ENCODE results near the gene ADGRV1.
A peak's percentile ranks its signal among the peaks of the same experiment; 100 is the strongest.

The ADGRV1 gene

GRCh38 chr5:91168859-91169258 lies 610.3 kb downstream of the ADGRV1 start:
- H3K36me3 ChIP-seq (ENCODE audit: control insufficient read depth in 1 of 2, insufficient read depth in 2 of 2, low read length in 2 of 2): no peaks in the 10 kb centered on the region
- H3K4me3 ChIP-seq (ENCODE audit: low read depth in 1 of 2, low read length in 2 of 2): no peak overlapping the region

DNA sequence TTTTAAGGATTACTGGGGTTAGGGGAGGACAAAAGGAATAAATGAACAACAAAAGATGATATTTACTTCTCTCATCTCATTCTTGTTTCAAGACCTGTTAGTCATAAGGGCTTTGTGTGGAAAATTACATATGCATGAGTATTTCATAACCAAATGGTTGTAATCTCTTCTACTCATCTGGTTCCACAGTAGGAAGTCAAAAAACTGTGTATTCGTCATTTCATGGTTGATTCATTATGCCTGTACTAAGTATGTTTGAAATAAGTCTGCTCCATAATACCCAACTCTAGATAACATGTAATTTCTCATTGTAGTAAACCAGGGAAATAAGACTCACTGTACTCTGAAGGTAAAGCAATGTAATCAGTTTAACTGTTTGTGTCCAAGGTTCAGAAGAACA lies 611.7 kb downstream of the ADGRV1 start:
- Histone ChIP-seq H3K27me3 (ENCODE audit: low read depth, low read length) (no peaks in the 10 kb centered on the region), H3K4me1 (ENCODE audit: control insufficient read depth in 1 of 2, insufficient read depth in 2 of 2, low read length in 2 of 2) (peaks cover 0 to 12% of the 10 kb centered on the region in 2 donors), H3K4me3 (ENCODE audit: low read depth in 1 of 2, low read length in 2 of 2) (no peak overlapping the region), H3K9me3 (ENCODE audit: control insufficient read depth in 1 of 2, low read length in 2 of 2) (no peaks in the 10 kb centered on the region), H3K36me3 (ENCODE audit: control insufficient read depth in 1 of 2, insufficient read depth in 2 of 2, low read length in 2 of 2) (no peaks in the 10 kb centered on the region), H3K27ac (ENCODE audit: low read length) (no peak overlapping the region)

More at GRCh38 chr5:91168859-91169258, 610.3 kb downstream of the ADGRV1 start:
- Histone ChIP-seq H3K27ac (ENCODE audit: low read length) (no peak overlapping the region), H3K9me3 (ENCODE audit: control insufficient read depth in 1 of 2, low read length in 2 of 2) (no peaks in the 10 kb centered on the region), H3K4me1 (ENCODE audit: control insufficient read depth in 1 of 2, insufficient read depth in 2 of 2, low read length in 2 of 2) (peaks cover 0 to 4% of the 10 kb centered on the region in 2 donors), H3K27me3 (ENCODE audit: low read depth, low read length) (no peaks in the 10 kb centered on the region)

- Histone ChIP-seq H3K9me3 (ENCODE audit: control insufficient read depth in 1 of 2, low read length in 2 of 2) (no peaks in the 10 kb centered on the region), H3K4me1 (ENCODE audit: control insufficient read depth in 1 of 2, insufficient read depth in 2 of 2, low read length in 2 of 2) (peaks cover 0 to 13% of the 10 kb centered on the region in 2 donors), H3K4me3 (ENCODE audit: low read depth in 1 of 2, low read length in 2 of 2) (no peak overlapping the region), H3K27me3 (ENCODE audit: low read depth, low read length) (no peaks in the 10 kb centered on the region), H3K36me3 (ENCODE audit: control insufficient read depth in 1 of 2, insufficient read depth in 2 of 2, low read length in 2 of 2) (no peaks in the 10 kb centered on the region), H3K27ac (ENCODE audit: low read length) (no peak overlapping the region)
Observed at GRCh38 chr5:91171322-91171721, 612.7 kb downstream of the ADGRV1 start.

- Histone ChIP-seq H3K4me1 (ENCODE audit: control insufficient read depth in 1 of 2, insufficient read depth in 2 of 2, low read length in 2 of 2) (peaks cover 0 to 20% of the 10 kb centered on the region in 2 donors), H3K27me3 (ENCODE audit: low read depth, low read length) (no peaks in the 10 kb centered on the region), H3K4me3 (ENCODE audit: low read depth in 1 of 2, low read length in 2 of 2) (no peak overlapping the region), H3K9me3 (ENCODE audit: control insufficient read depth in 1 of 2, low read length in 2 of 2) (no peaks in the 10 kb centered on the region), H3K36me3 (ENCODE audit: control insufficient read depth in 1 of 2, insufficient read depth in 2 of 2, low read length in 2 of 2) (no peaks in the 10 kb centered on the region), H3K27ac (ENCODE audit: low read length) (peak overlapping the region; percentile 3)
Observed at GRCh38 chr5:91174396-91174795, 615.8 kb downstream of the ADGRV1 start.

- no peak overlapping the region for H3K4me3 ChIP-seq (ENCODE audit: low read depth in 1 of 2, low read length in 2 of 2)
- H3K4me1 ChIP-seq (ENCODE audit: control insufficient read depth in 1 of 2, insufficient read depth in 2 of 2, low read length in 2 of 2): peaks cover 0 to 20% of the 10 kb centered on the region in 2 donors
- H3K27me3 ChIP-seq (ENCODE audit: low read depth, low read length): no peaks in the 10 kb centered on the region
- no peaks in the 10 kb centered on the region for H3K36me3 ChIP-seq (ENCODE audit: control insufficient read depth in 1 of 2, insufficient read depth in 2 of 2, low read length in 2 of 2)
- no peaks in the 10 kb centered on the region for H3K9me3 ChIP-seq (ENCODE audit: control insufficient read depth in 1 of 2, low read length in 2 of 2)
- no peak overlapping the region for H3K27ac ChIP-seq (ENCODE audit: low read length)
Observed at GRCh38 chr5:91175708-91176107, 617.1 kb downstream of the ADGRV1 start.

GRCh38 chr5:91176288-91177016 lies 617.9 kb downstream of the ADGRV1 start:
- Histone ChIP-seq H3K9me3 (ENCODE audit: control insufficient read depth in 1 of 2, low read length in 2 of 2) (no peaks in the 10 kb centered on the region), H3K36me3 (ENCODE audit: control insufficient read depth in 1 of 2, insufficient read depth in 2 of 2, low read length in 2 of 2) (no peaks in the 10 kb centered on the region), H3K4me1 (ENCODE audit: control insufficient read depth in 1 of 2, insufficient read depth in 2 of 2, low read length in 2 of 2) (peaks cover 0 to 20% of the 10 kb centered on the region in 2 donors), H3K27ac (ENCODE audit: low read length) (no peak overlapping the region), H3K27me3 (ENCODE audit: low read depth, low read length) (no peaks in the 10 kb centered on the region), H3K4me3 (ENCODE audit: low read depth in 1 of 2, low read length in 2 of 2) (no peak overlapping the region)

DNA sequence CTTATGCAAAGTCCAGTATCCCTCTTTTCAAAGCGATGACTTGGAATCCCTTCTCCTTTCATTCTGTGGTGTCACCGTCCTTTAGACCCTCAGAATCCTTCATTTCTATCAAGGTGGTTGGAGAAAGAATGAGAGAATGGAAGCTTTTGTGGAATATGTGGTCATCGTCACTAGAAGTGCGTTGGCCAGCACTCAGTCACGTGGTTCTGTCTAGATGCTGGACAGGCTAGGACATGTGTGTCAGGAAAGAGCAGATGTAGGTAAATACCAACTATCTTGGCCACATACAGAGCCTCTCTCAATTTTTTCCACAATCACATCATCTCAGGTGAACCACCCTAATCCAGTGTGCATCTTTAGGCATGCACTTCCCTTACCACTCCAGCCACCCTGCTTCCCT lies 618.5 kb downstream of the ADGRV1 start:
- H3K36me3 ChIP-seq (ENCODE audit: control insufficient read depth in 1 of 2, insufficient read depth in 2 of 2, low read length in 2 of 2): no peaks in the 10 kb centered on the region
- H3K9me3 ChIP-seq (ENCODE audit: control insufficient read depth in 1 of 2, low read length in 2 of 2): no peaks in the 10 kb centered on the region
- peaks cover 0 to 20% of the 10 kb centered on the region in 2 donors for H3K4me1 ChIP-seq (ENCODE audit: control insufficient read depth in 1 of 2, insufficient read depth in 2 of 2, low read length in 2 of 2)
- no peaks in the 10 kb centered on the region for H3K27me3 ChIP-seq (ENCODE audit: low read depth, low read length)
- H3K4me3 ChIP-seq (ENCODE audit: low read depth in 1 of 2, low read length in 2 of 2): no peak overlapping the region
- no peak overlapping the region for H3K27ac ChIP-seq (ENCODE audit: low read length)

DNA sequence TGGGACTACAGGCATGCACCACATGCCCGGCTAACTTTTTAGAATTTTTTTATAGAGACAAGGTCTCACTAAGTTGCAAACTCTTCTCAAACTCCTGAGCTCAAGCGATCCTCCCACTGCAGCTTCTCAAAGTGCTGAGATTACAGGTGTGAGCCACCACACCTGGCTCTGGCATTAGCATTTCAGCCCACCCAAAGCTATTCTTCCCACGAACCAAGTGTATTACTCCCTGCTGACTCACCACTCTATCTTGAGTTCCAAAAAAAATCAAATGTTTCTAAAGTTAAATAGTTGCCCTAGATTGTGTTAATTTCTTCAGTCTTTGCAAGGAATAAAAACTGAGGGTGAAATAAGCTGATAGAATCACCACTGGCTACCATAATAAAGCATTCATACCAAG lies 619.0 kb downstream of the ADGRV1 start:
- H3K27ac ChIP-seq (ENCODE audit: low read length): no peak overlapping the region
- H3K4me1 ChIP-seq (ENCODE audit: control insufficient read depth in 1 of 2, insufficient read depth in 2 of 2, low read length in 2 of 2): peaks cover 0 to 20% of the 10 kb centered on the region in 2 donors

GRCh38 chr5:91178461-91178860 lies 619.9 kb downstream of the ADGRV1 start:
- peaks cover 0 to 20% of the 10 kb centered on the region in 2 donors for H3K4me1 ChIP-seq (ENCODE audit: control insufficient read depth in 1 of 2, insufficient read depth in 2 of 2, low read length in 2 of 2)
- no peaks in the 10 kb centered on the region for H3K27me3 ChIP-seq (ENCODE audit: low read depth, low read length)
- no peaks in the 10 kb centered on the region for H3K9me3 ChIP-seq (ENCODE audit: control insufficient read depth in 1 of 2, low read length in 2 of 2)
- no peak overlapping the region for H3K27ac ChIP-seq (ENCODE audit: low read length)
- H3K36me3 ChIP-seq (ENCODE audit: control insufficient read depth in 1 of 2, insufficient read depth in 2 of 2, low read length in 2 of 2): no peaks in the 10 kb centered on the region
- H3K4me3 ChIP-seq (ENCODE audit: low read depth in 1 of 2, low read length in 2 of 2): no peak overlapping the region

More for the DNA sequence above, 619.0 kb downstream of the ADGRV1 start:
- H3K4me3 ChIP-seq (ENCODE audit: low read depth in 1 of 2, low read length in 2 of 2): no peak overlapping the region
- no peaks in the 10 kb centered on the region for H3K9me3 ChIP-seq (ENCODE audit: control insufficient read depth in 1 of 2, low read length in 2 of 2)
- no peaks in the 10 kb centered on the region for H3K27me3 ChIP-seq (ENCODE audit: low read depth, low read length)
- H3K36me3 ChIP-seq (ENCODE audit: control insufficient read depth in 1 of 2, insufficient read depth in 2 of 2, low read length in 2 of 2): no peaks in the 10 kb centered on the region

DNA sequence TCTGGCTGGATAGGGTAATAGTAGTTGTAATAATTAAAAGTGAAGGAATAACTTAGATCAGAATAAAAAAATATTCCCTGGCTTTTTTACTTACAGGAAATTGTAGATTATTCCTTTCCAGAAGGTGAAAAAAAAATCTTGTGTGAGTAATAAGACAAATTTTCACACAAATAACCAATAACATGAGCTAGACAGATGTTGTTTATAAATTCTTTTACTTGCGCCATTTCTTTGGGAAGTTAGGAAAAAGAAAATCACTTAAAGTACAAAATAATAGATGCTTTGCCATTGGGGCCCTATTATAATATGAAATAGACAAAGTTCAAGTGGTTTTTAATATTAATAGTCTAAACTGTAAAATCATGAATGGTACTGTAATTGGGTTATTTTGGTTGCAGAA lies 620.4 kb downstream of the ADGRV1 start:
- no peaks in the 10 kb centered on the region for H3K36me3 ChIP-seq (ENCODE audit: control insufficient read depth in 1 of 2, insufficient read depth in 2 of 2, low read length in 2 of 2)
- H3K27me3 ChIP-seq (ENCODE audit: low read depth, low read length): no peaks in the 10 kb centered on the region
- no peak overlapping the region for H3K27ac ChIP-seq (ENCODE audit: low read length)
- no peak overlapping the region for H3K4me3 ChIP-seq (ENCODE audit: low read depth in 1 of 2, low read length in 2 of 2)
- no peaks in the 10 kb centered on the region for H3K9me3 ChIP-seq (ENCODE audit: control insufficient read depth in 1 of 2, low read length in 2 of 2)
- peaks cover 0 to 25% of the 10 kb centered on the region in 2 donors for H3K4me1 ChIP-seq (ENCODE audit: control insufficient read depth in 1 of 2, insufficient read depth in 2 of 2, low read length in 2 of 2)

DNA sequence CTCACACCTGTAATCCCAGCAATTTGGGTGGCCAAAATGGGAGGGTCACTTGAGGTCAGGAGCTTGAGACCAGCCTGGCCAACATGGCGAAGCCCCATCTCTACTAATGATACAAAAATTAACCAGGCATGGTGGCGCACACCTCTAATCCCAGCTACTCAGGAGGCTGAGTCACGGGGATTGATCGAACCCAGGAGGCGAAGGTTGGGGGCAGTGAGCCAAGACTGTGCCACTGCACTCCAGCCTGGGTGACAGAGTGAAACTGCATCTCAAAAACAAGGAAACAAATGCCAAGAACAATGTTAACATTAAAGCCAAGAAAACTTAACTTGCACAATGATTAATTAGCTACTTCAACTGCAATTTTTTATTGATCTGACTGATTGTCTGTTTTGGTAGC lies 621.9 kb downstream of the ADGRV1 start:
- H3K27me3 ChIP-seq (ENCODE audit: low read depth, low read length): no peaks in the 10 kb centered on the region
- no peak overlapping the region for H3K4me3 ChIP-seq (ENCODE audit: low read depth in 1 of 2, low read length in 2 of 2)
- H3K9me3 ChIP-seq (ENCODE audit: control insufficient read depth in 1 of 2, low read length in 2 of 2): no peaks in the 10 kb centered on the region
- H3K4me1 ChIP-seq (ENCODE audit: control insufficient read depth in 1 of 2, insufficient read depth in 2 of 2, low read length in 2 of 2): peaks cover 0 to 19% of the 10 kb centered on the region in 2 donors
- H3K27ac ChIP-seq (ENCODE audit: low read length): no peak overlapping the region
- no peaks in the 10 kb centered on the region for H3K36me3 ChIP-seq (ENCODE audit: control insufficient read depth in 1 of 2, insufficient read depth in 2 of 2, low read length in 2 of 2)

GRCh38 chr5:91182763-91183162 lies 624.2 kb downstream of the ADGRV1 start:
- Histone ChIP-seq H3K4me3 (ENCODE audit: low read depth in 1 of 2, low read length in 2 of 2) (no peak overlapping the region), H3K27ac (ENCODE audit: low read length) (peak overlapping the region; percentile 21), H3K27me3 (ENCODE audit: low read depth, low read length) (no peaks in the 10 kb centered on the region)

More at GRCh38 chr5:91182763-91183162, 624.2 kb downstream of the ADGRV1 start:
- Histone ChIP-seq H3K36me3 (ENCODE audit: control insufficient read depth in 1 of 2, insufficient read depth in 2 of 2, low read length in 2 of 2) (no peaks in the 10 kb centered on the region), H3K4me1 (ENCODE audit: control insufficient read depth in 1 of 2, insufficient read depth in 2 of 2, low read length in 2 of 2) (peaks cover 0 to 11% of the 10 kb centered on the region in 2 donors), H3K9me3 (ENCODE audit: control insufficient read depth in 1 of 2, low read length in 2 of 2) (no peaks in the 10 kb centered on the region)
